Memory B cell (primary cell): Measurements from ENCODE around the gene PLIN1.

Experiments
- ATAC-seq: fragments of 150-1000 bp; cut with Tn5 transposase; 2 replicates; pipeline ENCODE4 v1.10.0; 2021; ENCODE audit warnings: low read depth, mild to moderate bottlenecking, moderate library complexity
- DNase-seq, 2 donors: peaks; one replicate each; pipeline ENCODE4 v3.0.0; 2022; ENCODE audit warnings: low spot score in 2 of 2
- H3K27ac Mint-ChIP-seq: one replicate; pipeline ENCODE4 v1.8.0; 2022; ENCODE audit warnings: mild to moderate bottlenecking, moderate library complexity, mixed read lengths
- H3K27me3 Mint-ChIP-seq: one replicate; pipeline ENCODE4 v1.8.0; 2022; ENCODE audit warnings: mixed read lengths
- H3K36me3 Mint-ChIP-seq: one replicate; pipeline ENCODE4 v1.8.0; 2022; ENCODE audit warnings: mild to moderate bottlenecking, mixed read lengths
- H3K4me1 Mint-ChIP-seq: one replicate; pipeline ENCODE4 v1.8.0; 2022; ENCODE audit warnings: mixed read lengths
- H3K4me3 Mint-ChIP-seq: one replicate; pipeline ENCODE4 v1.8.0; 2022; ENCODE audit warnings: mild to moderate bottlenecking, moderate library complexity, mixed read lengths
- H3K9me3 Mint-ChIP-seq: one replicate; pipeline ENCODE4 v1.8.0; 2022; ENCODE audit warnings: mixed read lengths

The PLIN1 gene

DNA sequence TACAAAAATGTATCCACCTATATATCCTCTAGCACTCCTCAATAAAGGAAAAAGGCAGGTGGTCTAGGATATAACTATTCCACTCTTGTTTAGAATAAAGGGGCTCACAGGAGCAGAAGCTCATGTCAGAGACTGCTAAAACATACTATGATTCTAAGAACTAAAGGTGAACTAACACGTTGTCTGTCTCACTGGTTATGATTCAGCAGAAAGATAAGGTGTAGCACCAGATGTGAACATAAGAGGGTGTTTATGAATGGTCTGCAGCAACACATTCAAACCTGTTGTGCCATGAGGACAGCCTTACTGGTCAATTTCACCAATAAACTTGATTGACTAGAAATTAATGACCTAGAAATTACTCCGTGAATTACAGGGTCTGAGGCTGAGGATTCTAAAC lies 6.8 kb upstream of the PLIN1 start:
- H3K27ac Mint-ChIP-seq = no peak overlapping the region
- H3K27me3 Mint-ChIP-seq = no peaks in the 10 kb centered on the region
- peaks cover 8% of the 10 kb centered on the region for H3K36me3 Mint-ChIP-seq
- DNase-seq (no peak), ATAC-seq (no peak)
- no peaks in the 10 kb centered on the region for H3K9me3 Mint-ChIP-seq
- no peak overlapping the region for H3K4me3 Mint-ChIP-seq
- H3K4me1 Mint-ChIP-seq = peaks cover 5% of the 10 kb centered on the region

DNA sequence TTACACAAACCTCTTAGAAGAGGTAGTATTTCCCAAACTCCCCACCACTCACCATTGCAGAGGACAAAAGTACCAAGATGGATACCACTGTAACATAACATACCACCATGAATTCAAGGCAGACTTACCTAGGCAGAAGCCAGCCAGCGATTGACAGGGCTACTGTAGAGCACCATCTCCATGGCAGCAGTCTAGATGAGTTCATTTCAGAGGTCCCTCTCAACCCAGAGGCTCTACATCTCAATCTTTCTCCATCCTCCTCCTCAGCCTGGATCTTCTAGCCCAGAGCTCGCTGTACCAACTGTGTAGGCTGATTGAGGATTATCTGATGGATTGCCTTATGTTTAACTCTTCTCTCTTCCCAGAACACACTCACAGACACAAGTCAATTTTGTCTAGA lies 2.0 kb upstream of the PLIN1 start:
- peaks cover 10% of the 10 kb centered on the region for H3K36me3 Mint-ChIP-seq
- no peaks in the 10 kb centered on the region for H3K27me3 Mint-ChIP-seq
- H3K27ac Mint-ChIP-seq = no peak overlapping the region
- no peak overlapping the region for H3K4me3 Mint-ChIP-seq
- no peaks in the 10 kb centered on the region for H3K9me3 Mint-ChIP-seq
- no peaks in the 10 kb centered on the region for H3K4me1 Mint-ChIP-seq
- no peak for ATAC-seq
- no peak for DNase-seq

- DNase-seq = no peak
- no peak overlapping the region for H3K4me3 Mint-ChIP-seq
- ATAC-seq = no peak
Measured at GRCh38 chr15:89680282-89680873, 1.2 kb upstream of the PLIN1 start.

DNA sequence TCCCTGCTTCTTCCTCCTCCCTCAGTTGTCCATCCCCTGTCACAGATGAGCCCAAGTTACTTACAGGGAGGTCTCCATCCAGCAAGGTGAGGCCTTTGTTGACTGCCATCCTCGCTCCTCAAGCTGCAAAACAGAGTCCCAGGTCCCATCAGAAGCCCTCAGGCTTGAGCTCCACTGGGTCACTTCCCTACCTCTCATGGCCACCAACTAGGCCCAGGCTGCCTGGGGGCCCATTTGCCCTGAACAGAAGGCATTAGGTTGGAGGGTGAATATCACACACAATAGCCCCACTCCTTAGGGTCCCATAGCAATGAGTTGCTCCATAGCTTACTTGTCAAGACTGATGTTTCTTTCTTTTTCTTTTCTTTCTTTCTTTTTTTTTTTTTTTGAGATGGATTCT lies 1.8 kb downstream of the PLIN1 start:
- no peak overlapping the region for H3K27ac Mint-ChIP-seq
- no peaks in the 10 kb centered on the region for H3K4me1 Mint-ChIP-seq
- no peak for DNase-seq

More at GRCh38 chr15:89680282-89680873, 1.2 kb upstream of the PLIN1 start:
- no peaks in the 10 kb centered on the region for H3K27me3 Mint-ChIP-seq
- peaks cover 8% of the 10 kb centered on the region for H3K36me3 Mint-ChIP-seq
- H3K9me3 Mint-ChIP-seq = no peaks in the 10 kb centered on the region
- H3K4me1 Mint-ChIP-seq = no peaks in the 10 kb centered on the region
- H3K27ac Mint-ChIP-seq = no peak overlapping the region

GRCh38 chr15:89675606-89676005 lies 3.6 kb downstream of the PLIN1 start:
- Mint-ChIP-seq H3K4me3 (no peak overlapping the region), H3K9me3 (no peaks in the 10 kb centered on the region), H3K4me1 (no peaks in the 10 kb centered on the region), H3K27ac (no peak overlapping the region), H3K36me3 (peaks cover 5% of the 10 kb centered on the region), H3K27me3 (peaks cover 5% of the 10 kb centered on the region)
- DNase-seq = no peak
- no peak for ATAC-seq

More for the DNA sequence above, 1.8 kb downstream of the PLIN1 start:
- ATAC-seq = no peak
- Mint-ChIP-seq H3K4me3 (no peak overlapping the region), H3K9me3 (no peaks in the 10 kb centered on the region), H3K27me3 (peaks cover 5% of the 10 kb centered on the region), H3K36me3 (peaks cover 5% of the 10 kb centered on the region)

DNA sequence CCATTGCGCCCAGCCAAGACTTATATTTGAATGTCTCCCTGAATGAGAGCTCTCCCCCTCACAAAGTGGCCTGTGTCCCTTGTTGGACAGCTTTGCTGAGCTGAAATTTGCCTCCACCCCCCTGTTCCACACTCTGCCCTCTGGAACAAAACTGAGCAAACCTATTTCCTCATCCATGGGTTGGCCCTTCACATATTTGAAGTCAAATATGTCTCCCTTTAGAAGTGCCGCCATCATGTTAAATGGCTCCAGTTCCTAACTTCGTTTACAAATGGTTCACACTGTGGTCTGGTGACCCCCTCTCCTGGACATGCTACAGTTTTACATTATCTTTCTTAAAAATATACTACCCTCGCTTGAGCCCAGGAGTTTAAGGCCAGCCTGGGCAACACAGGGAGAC lies 4.6 kb downstream of the PLIN1 start:
- H3K4me1 Mint-ChIP-seq = no peaks in the 10 kb centered on the region
- no peak for ATAC-seq

GRCh38 chr15:89673165-89673512 lies 6.0 kb downstream of the PLIN1 start:
- H3K4me3 Mint-ChIP-seq = no peak overlapping the region
- H3K27ac Mint-ChIP-seq = no peak overlapping the region
- H3K4me1 Mint-ChIP-seq = no peaks in the 10 kb centered on the region
- DNase-seq (no peak), ATAC-seq (no peak)
- peaks cover 3% of the 10 kb centered on the region for H3K36me3 Mint-ChIP-seq
- H3K9me3 Mint-ChIP-seq = no peaks in the 10 kb centered on the region
- peaks cover 5% of the 10 kb centered on the region for H3K27me3 Mint-ChIP-seq

More for the DNA sequence above, 4.6 kb downstream of the PLIN1 start:
- no peak for DNase-seq
- no peaks in the 10 kb centered on the region for H3K9me3 Mint-ChIP-seq
- H3K27ac Mint-ChIP-seq = no peak overlapping the region
- H3K36me3 Mint-ChIP-seq = peaks cover 3% of the 10 kb centered on the region
- peaks cover 5% of the 10 kb centered on the region for H3K27me3 Mint-ChIP-seq
- H3K4me3 Mint-ChIP-seq = no peak overlapping the region

- no peaks in the 10 kb centered on the region for H3K4me1 Mint-ChIP-seq
- peaks cover 5% of the 10 kb centered on the region for H3K27me3 Mint-ChIP-seq
Measured at GRCh38 chr15:89672221-89673164, 6.7 kb downstream of the PLIN1 start.

GRCh38 chr15:89671687-89672086 lies 7.5 kb downstream of the PLIN1 start:
- Mint-ChIP-seq H3K9me3 (no peaks in the 10 kb centered on the region), H3K27me3 (peaks cover 5% of the 10 kb centered on the region)
- ATAC-seq = no peak

More at GRCh38 chr15:89672221-89673164, 6.7 kb downstream of the PLIN1 start:
- ATAC-seq = no peak
- H3K4me3 Mint-ChIP-seq = no peak overlapping the region
- no peak for DNase-seq
- no peaks in the 10 kb centered on the region for H3K9me3 Mint-ChIP-seq
- peaks cover 3% of the 10 kb centered on the region for H3K36me3 Mint-ChIP-seq
- H3K27ac Mint-ChIP-seq = no peak overlapping the region

GRCh38 chr15:89670971-89671560 lies 8.1 kb downstream of the PLIN1 start:
- Mint-ChIP-seq H3K4me1 (no peaks in the 10 kb centered on the region), H3K27me3 (peaks cover 5% of the 10 kb centered on the region), H3K9me3 (no peaks in the 10 kb centered on the region), H3K36me3 (peaks cover 3% of the 10 kb centered on the region), H3K4me3 (no peak overlapping the region), H3K27ac (no peak overlapping the region)
- no peak for ATAC-seq
- no peak for DNase-seq

More at GRCh38 chr15:89671687-89672086, 7.5 kb downstream of the PLIN1 start:
- H3K4me3 Mint-ChIP-seq = no peak overlapping the region
- DNase-seq = no peak
- no peaks in the 10 kb centered on the region for H3K4me1 Mint-ChIP-seq
- H3K36me3 Mint-ChIP-seq = peaks cover 3% of the 10 kb centered on the region
- no peak overlapping the region for H3K27ac Mint-ChIP-seq

- no peak overlapping the region for H3K27ac Mint-ChIP-seq
- ATAC-seq = no peak
- H3K4me3 Mint-ChIP-seq = no peak overlapping the region
- peaks cover 6% of the 10 kb centered on the region for H3K27me3 Mint-ChIP-seq
- no peaks in the 10 kb centered on the region for H3K9me3 Mint-ChIP-seq
- DNase-seq = no peak
- no peaks in the 10 kb centered on the region for H3K4me1 Mint-ChIP-seq
- H3K36me3 Mint-ChIP-seq = peaks cover 3% of the 10 kb centered on the region
Measured at GRCh38 chr15:89669941-89670340, 9.2 kb downstream of the PLIN1 start.

DNA sequence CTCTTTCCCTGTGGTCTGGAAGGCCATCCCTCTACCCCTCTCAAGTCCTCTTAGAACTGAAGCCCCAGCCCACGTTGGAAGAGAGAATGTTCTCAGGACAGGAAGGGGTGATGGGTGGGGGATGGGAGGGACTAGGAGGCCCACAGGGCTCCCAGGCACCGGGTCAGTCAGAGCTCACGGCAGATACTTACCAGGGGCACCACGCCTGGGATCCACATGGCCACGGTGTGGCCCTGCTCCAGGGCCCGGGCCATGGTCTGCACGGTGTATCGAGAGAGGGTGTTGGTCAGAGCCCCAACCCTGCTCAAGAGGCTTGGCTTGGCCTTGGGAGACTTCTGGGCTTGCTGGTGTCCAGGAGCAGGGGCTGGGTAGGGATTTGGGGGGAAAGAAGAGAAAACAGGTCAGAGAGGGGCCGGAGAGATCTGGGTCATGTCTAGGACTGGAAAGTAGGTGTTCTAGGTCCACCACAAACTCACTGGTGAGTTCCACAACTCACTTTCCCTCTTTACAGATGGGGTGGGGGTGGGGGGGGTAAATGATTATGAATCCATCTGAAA lies 9.8 kb downstream of the PLIN1 start:
- Mint-ChIP-seq H3K36me3 (peaks cover 3% of the 10 kb centered on the region), H3K27ac (no peak overlapping the region), H3K4me1 (no peaks in the 10 kb centered on the region), H3K4me3 (no peak overlapping the region), H3K27me3 (peaks cover 10% of the 10 kb centered on the region), H3K9me3 (no peaks in the 10 kb centered on the region)
- ATAC-seq (no peak), DNase-seq (no peak)

DNA sequence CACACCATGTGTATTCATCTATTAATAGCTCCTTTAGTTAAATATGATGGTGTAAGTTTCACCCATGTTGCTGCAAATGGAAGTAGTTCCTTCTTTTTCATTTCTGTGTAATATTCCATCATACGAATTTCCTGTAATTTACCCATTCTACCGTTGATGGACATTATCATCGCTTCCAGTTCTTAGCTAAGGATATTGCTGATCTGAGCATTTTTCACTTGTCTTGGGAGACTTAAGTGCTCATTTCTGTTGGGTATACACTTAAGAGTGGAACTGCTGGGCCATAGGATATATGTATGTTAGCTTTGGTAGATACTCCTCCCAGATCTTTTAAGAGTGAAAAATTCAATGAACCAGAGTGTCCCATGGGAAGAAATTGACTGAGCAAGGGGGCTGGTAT lies 11.0 kb downstream of the PLIN1 start:
- H3K9me3 Mint-ChIP-seq = no peaks in the 10 kb centered on the region
- H3K4me1 Mint-ChIP-seq = no peaks in the 10 kb centered on the region
- no peak overlapping the region for H3K27ac Mint-ChIP-seq
- ATAC-seq (no peak), DNase-seq (no peak)
- H3K27me3 Mint-ChIP-seq = peaks cover 11% of the 10 kb centered on the region
- no peak overlapping the region for H3K4me3 Mint-ChIP-seq
- no peaks in the 10 kb centered on the region for H3K36me3 Mint-ChIP-seq

DNA sequence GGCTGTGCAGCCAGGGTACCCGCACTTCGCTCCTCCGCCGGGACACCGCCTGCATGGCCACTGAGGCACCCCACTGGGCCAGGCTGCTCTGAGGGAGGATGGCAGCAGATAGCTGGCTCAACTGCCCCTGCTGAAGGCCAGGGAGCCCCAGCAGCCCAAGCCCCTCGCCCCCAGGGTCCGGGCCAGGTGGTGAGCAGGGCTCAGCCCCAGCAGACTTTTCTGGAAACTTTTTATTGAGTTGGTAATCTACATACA lies 11.5 kb downstream of the PLIN1 start:
- Mint-ChIP-seq H3K36me3 (no peaks in the 10 kb centered on the region), H3K9me3 (no peaks in the 10 kb centered on the region), H3K4me1 (no peaks in the 10 kb centered on the region), H3K4me3 (no peak overlapping the region), H3K27me3 (peaks cover 10% of the 10 kb centered on the region), H3K27ac (no peak overlapping the region)
- ATAC-seq = no peak
- no peak for DNase-seq
